Endodermal cell (in vitro differentiated cells): ENCODE data around the gene VEGFA. TPM values are rescaled to one million over a fixed set of nuclear protein-coding genes. Genes with fewer than 3 reads are reported as not detected.

Source experiments
- DNase-seq: peaks from one replicate; pipeline ENCODE4 v3.0.0-alpha.2; 2017
- H3K27ac ChIP-seq: 2 replicates; pipeline ENCODE4 v1.5.1; 2013; ENCODE audit warnings: mild to moderate bottlenecking, low read depth, low read length, moderate library complexity
- H3K27me3 ChIP-seq: 2 replicates; pipeline ENCODE4 v1.6.1; 2013; ENCODE audit warnings: mild to moderate bottlenecking, low read length, moderate library complexity; ENCODE audit not compliant: insufficient read depth, control insufficient read depth, poor library complexity, severe bottlenecking
- H3K36me3 ChIP-seq: 2 replicates; pipeline ENCODE4 v1.7.0; 2013; ENCODE audit warnings: mild to moderate bottlenecking, low read length, moderate library complexity; ENCODE audit not compliant: control insufficient read depth, insufficient read depth
- H3K4me1 ChIP-seq: one replicate; pipeline ENCODE4 v1.7.0; 2013; ENCODE audit warnings: low read length; ENCODE audit not compliant: control insufficient read depth, insufficient read depth
- H3K4me3 ChIP-seq: 2 replicates; pipeline ENCODE4 v1.5.1; 2013; ENCODE audit warnings: mild to moderate bottlenecking, low read length, moderate library complexity
- H3K9ac ChIP-seq: 2 replicates; pipeline ENCODE4 v1.6.1; 2013; ENCODE audit warnings: mild to moderate bottlenecking, low read length, moderate library complexity; ENCODE audit not compliant: poor library complexity, severe bottlenecking; ENCODE audit errors: extremely low read depth
- H3K9me3 ChIP-seq: 2 replicates; pipeline ENCODE4 v1.6.1; 2013; ENCODE audit warnings: mild to moderate bottlenecking, low read length, moderate library complexity; ENCODE audit not compliant: control insufficient read depth
- H3K27ac Mint-ChIP-seq: 2 replicates; pipeline ENCODE4 v1.8.0; 2020; ENCODE audit warnings: mixed read lengths
- H3K27me3 Mint-ChIP-seq: 2 replicates; pipeline ENCODE4 v1.8.0; 2021; ENCODE audit warnings: mild to moderate bottlenecking, mixed read lengths; ENCODE audit not compliant: insufficient read depth
- H3K36me3 Mint-ChIP-seq: 2 replicates; pipeline ENCODE4 v1.8.0; 2020; ENCODE audit warnings: low read depth, mixed read lengths
- H3K4me1 Mint-ChIP-seq: 2 replicates; pipeline ENCODE4 v1.8.0; 2020; ENCODE audit warnings: mixed read lengths
- H3K4me3 Mint-ChIP-seq: 2 replicates; pipeline ENCODE4 v1.8.0; 2020; ENCODE audit warnings: mild to moderate bottlenecking, moderate library complexity, mixed read lengths
- H3K9me3 Mint-ChIP-seq: 2 replicates; pipeline ENCODE4 v1.8.0; 2020; ENCODE audit warnings: mild to moderate bottlenecking, mixed read lengths
- CTCF ChIP-seq: fragments of 200-600 bp; sonication (generic); conservative IDR thresholded peaks from 2 replicates; pipeline ENCODE4 v1.5.0; 2021; ENCODE audit warnings: antibody characterized with exemption, mild to moderate bottlenecking
- WGBS, 2 experiments: methylation state at CpG; one replicate each; pipeline versions ENCODE4 v1.1.5 to v1.1.7; 2013; ENCODE audit warnings: missing lambda C conversion rate in 2 of 2, mixed read lengths in 1 of 2; ENCODE audit not compliant: insufficient coverage in 1 of 2, insufficient read length in 1 of 2; 5-methylcytosine and 5-hydroxymethylcytosine counted together
- total RNA-seq, 2 donors: library from RNA; stranded (reverse); fragmentation: NEBNext Ultra II Directional in 1 of 2; extraction: Animal tissue kit (Norgen Biotek cat#: 25700) in 1 of 2; gene quantifications; 2 replicates in 1 of 2; 3 replicates in 1 of 2; pipeline ENCODE4 v1.2.1, GENCODE V29; 2021

The VEGFA gene
- total RNA-seq, 2 donors from 2014 or later = 163 to 254 TPM

GRCh38 chr6:43779852-43780236 is 9.8 kb downstream of the VEGFA start:
- H3K27me3 ChIP-seq = no peaks in the 10 kb centered on the region
- Mint-ChIP-seq H3K27me3 (no peaks in the 10 kb centered on the region), H3K27ac (no peak overlapping the region), H3K4me1 (peaks cover 10% of the 10 kb centered on the region), H3K9me3 (no peaks in the 10 kb centered on the region), H3K4me3 (no peak overlapping the region), H3K36me3 (peaks cover 81% of the 10 kb centered on the region)
- H3K9me3 ChIP-seq = no peaks in the 10 kb centered on the region
- WGBS, 2 experiments = 91 to 100% methylated on average over 1 to 8 of the region's 8 CpGs
- H3K4me1 ChIP-seq = peaks cover 7% of the 10 kb centered on the region
- DNase-seq = no peak
- no peak overlapping the region for H3K9ac ChIP-seq
- no peak for TF ChIP-seq CTCF
- no peak overlapping the region for H3K27ac ChIP-seq
- H3K36me3 ChIP-seq = peaks cover 97% of the 10 kb centered on the region
- H3K4me3 ChIP-seq = no peak overlapping the region

- Histone ChIP-seq H3K9me3 (no peaks in the 10 kb centered on the region), H3K4me1 (peaks cover 2% of the 10 kb centered on the region), H3K36me3 (peaks cover 97% of the 10 kb centered on the region), H3K27ac (no peak overlapping the region), H3K4me3 (no peak overlapping the region), H3K9ac (no peak overlapping the region), H3K27me3 (no peaks in the 10 kb centered on the region)
- 83 to 95% methylated on average over 1 to 13 of the region's 13 CpGs for WGBS, 2 experiments
- H3K27ac Mint-ChIP-seq = no peak overlapping the region
- H3K36me3 Mint-ChIP-seq = peaks cover 85% of the 10 kb centered on the region
- no peaks in the 10 kb centered on the region for H3K9me3 Mint-ChIP-seq
- H3K4me3 Mint-ChIP-seq = no peak overlapping the region
- H3K27me3 Mint-ChIP-seq = no peaks in the 10 kb centered on the region
- TF ChIP-seq CTCF = no peak
- H3K4me1 Mint-ChIP-seq = peaks cover 6% of the 10 kb centered on the region
- DNase-seq = no peak
Observed at GRCh38 chr6:43780293-43780692, 10.3 kb downstream of the VEGFA start.

GRCh38 chr6:43780941-43781928 is 11.2 kb downstream of the VEGFA start:
- TF ChIP-seq CTCF = no peak
- no peaks in the 10 kb centered on the region for H3K9me3 ChIP-seq
- WGBS, 2 experiments = 89 to 92% methylated on average over 10 to 24 of the region's 24 CpGs
- DNase-seq = no peak
- H3K9ac ChIP-seq = no peak overlapping the region
- H3K27ac ChIP-seq = no peak overlapping the region
- Mint-ChIP-seq H3K4me3 (no peak overlapping the region), H3K27me3 (no peaks in the 10 kb centered on the region), H3K4me1 (no peaks in the 10 kb centered on the region), H3K27ac (no peak overlapping the region), H3K9me3 (no peaks in the 10 kb centered on the region), H3K36me3 (peaks cover 86% of the 10 kb centered on the region)
- no peaks in the 10 kb centered on the region for H3K27me3 ChIP-seq
- peaks cover 94% of the 10 kb centered on the region for H3K36me3 ChIP-seq
- H3K4me3 ChIP-seq = no peak overlapping the region
- H3K4me1 ChIP-seq = no peaks in the 10 kb centered on the region
